ENCODE data around the gene CALHM3.

The CALHM3 gene

DNA sequence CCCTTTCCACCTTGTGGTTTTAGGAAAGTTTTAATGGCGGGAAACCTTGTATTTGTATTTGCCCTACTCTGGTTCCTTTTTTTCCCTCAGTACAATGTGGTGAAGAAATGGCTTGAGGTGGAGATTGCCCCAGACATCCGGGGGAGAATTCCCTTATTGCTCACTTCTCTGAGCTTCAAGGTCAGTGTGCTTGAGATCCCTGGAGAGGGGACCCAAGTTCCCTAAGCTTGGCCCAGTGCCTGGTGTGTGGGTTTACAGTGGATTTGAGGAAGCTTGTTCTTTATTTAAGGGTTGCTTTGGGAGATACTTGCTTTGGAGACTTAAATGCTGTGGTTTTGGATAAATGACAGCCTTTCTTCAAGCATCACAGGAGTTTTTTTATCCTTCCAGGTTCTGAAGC lies 45.2 kb downstream of the CALHM3 start:
- no peak for TF ChIP-seq JUND (IDR thresholded peaks at IDR 0.05; ENCODE audit: low read depth)
- in situ Hi-C loops (cut with HindIII; ENCODE audit: low pct_unique_long_range_greater_than_20kb, low sequenced_read_pairs): no loop called here
- DNase-seq (ENCODE audit: low read depth in 1 of 2, low spot score in 1 of 2): no peak

DNA sequence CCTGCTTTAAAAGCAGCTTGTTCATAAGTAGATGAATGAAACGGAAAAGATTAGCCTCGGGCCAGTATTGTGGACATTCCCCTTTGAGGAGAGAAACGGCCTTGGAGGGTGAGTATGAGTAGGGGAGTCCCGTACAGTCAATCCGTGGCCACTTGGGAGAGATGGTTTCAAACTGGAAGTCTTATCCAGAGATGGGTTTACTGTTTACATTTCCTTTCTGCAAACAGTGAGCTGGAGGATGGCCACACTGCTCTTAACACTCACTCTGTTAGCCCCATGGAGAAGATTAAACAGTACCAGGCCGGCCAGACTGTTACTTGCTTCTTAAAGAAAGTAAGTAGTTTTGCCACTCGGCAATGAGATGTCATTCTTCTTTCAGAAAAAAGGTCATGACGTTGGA lies 47.1 kb downstream of the CALHM3 start:
- in situ Hi-C loops (cut with HindIII; ENCODE audit: low pct_unique_long_range_greater_than_20kb, low sequenced_read_pairs): no loop called here

GRCh38 chr10:103429647-103430046 lies 49.4 kb downstream of the CALHM3 start:
- in situ Hi-C loops (cut with HindIII; ENCODE audit: low pct_unique_long_range_greater_than_20kb, low sequenced_read_pairs): no loop called here
- no peak for DNase-seq (ENCODE audit: low read depth in 1 of 2, low spot score in 1 of 2)
- TF ChIP-seq JUND (IDR thresholded peaks at IDR 0.05; ENCODE audit: low read depth): no peak

More for the DNA sequence above, 47.1 kb downstream of the CALHM3 start:
- no peak for TF ChIP-seq JUND (IDR thresholded peaks at IDR 0.05; ENCODE audit: low read depth)
- no peak for DNase-seq (ENCODE audit: low read depth in 1 of 2, low spot score in 1 of 2)

- no peak for TF ChIP-seq JUND (IDR thresholded peaks at IDR 0.05; ENCODE audit: low read depth)
- DNase-seq (ENCODE audit: low read depth in 1 of 2, low spot score in 1 of 2): no peak
- in situ Hi-C loops (cut with HindIII; ENCODE audit: low pct_unique_long_range_greater_than_20kb, low sequenced_read_pairs): no loop called here
Observed at GRCh38 chr10:103428989-103429643, 49.9 kb downstream of the CALHM3 start.

- no peak for TF ChIP-seq JUND (IDR thresholded peaks at IDR 0.05; ENCODE audit: low read depth)
- DNase-seq (ENCODE audit: low read depth in 1 of 2, low spot score in 1 of 2): no peak
- in situ Hi-C loops (cut with HindIII; ENCODE audit: low pct_unique_long_range_greater_than_20kb, low sequenced_read_pairs): no loop called here
Observed at GRCh38 chr10:103427866-103428265, 51.2 kb downstream of the CALHM3 start.

DNA sequence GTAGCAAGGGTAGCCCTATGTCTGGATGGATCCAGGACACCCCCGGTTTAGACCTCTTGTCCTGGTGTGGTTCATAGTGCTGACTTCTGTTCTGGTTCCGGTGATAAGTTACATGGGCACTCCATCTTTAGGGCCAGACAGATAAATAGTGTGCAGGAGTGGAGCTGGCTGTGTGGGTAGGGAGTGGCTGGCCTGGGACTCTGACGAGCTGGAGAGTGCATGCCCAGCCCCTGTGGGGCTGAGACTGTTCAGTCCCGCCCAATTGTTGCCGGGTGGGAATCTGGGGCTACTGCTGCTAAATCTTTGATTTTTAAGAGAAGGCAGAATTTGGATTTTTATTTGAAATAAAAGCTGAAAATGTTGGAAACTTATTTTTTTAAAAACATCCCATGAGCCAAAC lies 55.3 kb downstream of the CALHM3 start:
- no peak for TF ChIP-seq JUND (IDR thresholded peaks at IDR 0.05; ENCODE audit: low read depth)
- no peak for DNase-seq (ENCODE audit: low read depth in 1 of 2, low spot score in 1 of 2)
- in situ Hi-C loops (cut with HindIII; ENCODE audit: low pct_unique_long_range_greater_than_20kb, low sequenced_read_pairs): no loop called here
